Measurements from ENCODE around the gene VAC14.

Gene VAC14

GRCh38 chr16:70725024-70725911 is 75.7 kb downstream of the VAC14 start:
- no peaks in the 10 kb centered on the region for H3K4me1 ChIP-seq (ENCODE audit: control insufficient read depth, insufficient read depth, low read length)
- no peak overlapping the region for H3K27ac ChIP-seq (ENCODE audit: extremely low read depth, low read depth, low read length)
- H3K4me3 ChIP-seq (ENCODE audit: low read depth, low read length), result no peak overlapping the region
- no peaks in the 10 kb centered on the region for H3K9me3 ChIP-seq (ENCODE audit: control insufficient read depth, insufficient read depth, low read depth, low read length)
- peaks cover 0 to 9% of the 10 kb centered on the region in 2 experiments; a peak in 1 of 3 replicates for H3K36me3 ChIP-seq (ENCODE audit: control insufficient read depth in 2 of 2, insufficient read depth in 1 of 2, low read length in 2 of 2)
- ChIA-PET POLR2A (no interaction called here), CTCF (interaction anchor here (0.6 kb wide), 2 partner anchors 10 to 561 kb away, joined by 3 to 4 read pairs; no protein-coding TSS in a partner anchor)
- TF ChIP-seq ZNF692 (tag by site-specific recombination; IDR thresholded peaks at IDR 0.05), result 0 out of 2 replicates have a peak, but pooled peaks have one; percentile 26
- TF ChIP-seq ZNF529 (tag by site-specific recombination; IDR thresholded peaks at IDR 0.05; ENCODE audit: insufficient replicate concordance), result no peak
- TF ChIP-seq ZBTB10 (tag by site-specific recombination; IDR thresholded peaks at IDR 0.05), result no peak
- no peak for TF ChIP-seq ZIC2 (tag by site-specific recombination; IDR thresholded peaks at IDR 0.05)
- no peak for TF ChIP-seq ZNF398 (tag by site-specific recombination; IDR thresholded peaks at IDR 0.05)
- no peak for TF ChIP-seq MEIS1 (CRISPR knock-in tag; IDR thresholded peaks at IDR 0.05; ENCODE audit: borderline replicate concordance)

GRCh38 chr16:70724146-70725023 is 76.6 kb downstream of the VAC14 start:
- Histone ChIP-seq H3K27ac (ENCODE audit: extremely low read depth, low read depth, low read length) (no peak overlapping the region), H3K36me3 (ENCODE audit: control insufficient read depth in 2 of 2, insufficient read depth in 1 of 2, low read length in 2 of 2) (peaks cover 0 to 13% of the 10 kb centered on the region in 2 experiments; a peak in 1 of 3 replicates), H3K4me1 (ENCODE audit: control insufficient read depth, insufficient read depth, low read length) (no peaks in the 10 kb centered on the region), H3K4me3 (ENCODE audit: low read depth, low read length) (no peak overlapping the region), H3K9me3 (ENCODE audit: control insufficient read depth, insufficient read depth, low read depth, low read length) (no peaks in the 10 kb centered on the region)
- no peak for TF ChIP-seq PRDM1 (tag by site-specific recombination; IDR thresholded peaks at IDR 0.05)
- no peak for TF ChIP-seq ZNF433 (tag by site-specific recombination; IDR thresholded peaks at IDR 0.05; ENCODE audit: low read depth)
- no peak for TF ChIP-seq MYNN (tag by site-specific recombination; IDR thresholded peaks at IDR 0.05; ENCODE audit: borderline replicate concordance)
- no peak for TF ChIP-seq ZNF488 (tag by site-specific recombination; IDR thresholded peaks at IDR 0.05)
- TF ChIP-seq ZNF585B (tag by site-specific recombination; IDR thresholded peaks at IDR 0.05), result no peak
- no peak for TF ChIP-seq ZNF10 (tag by site-specific recombination; IDR thresholded peaks at IDR 0.05)
- TF ChIP-seq ZNF274 (IDR thresholded peaks at IDR 0.05; ENCODE audit: low read length), result no peak
- TF ChIP-seq ZNF274 (tag by site-specific recombination; IDR thresholded peaks at IDR 0.05; ENCODE audit: borderline replicate concordance), result no peak
- no peak for TF ChIP-seq ZNF768 (tag by site-specific recombination; IDR thresholded peaks at IDR 0.05)
- TF ChIP-seq ZNF366 (tag by site-specific recombination; conservative IDR thresholded peaks at IDR 0.05), result no peak
- no peak for TF ChIP-seq ZXDB (tag by site-specific recombination; IDR thresholded peaks at IDR 0.05)
- no peak for TF ChIP-seq ZNF24 (tag by site-specific recombination; IDR thresholded peaks at IDR 0.05)
- no peak for TF ChIP-seq ZNF394 (tag by site-specific recombination; IDR thresholded peaks at IDR 0.05; ENCODE audit: borderline replicate concordance)
- no peak for TF ChIP-seq ZNF747 (tag by site-specific recombination; IDR thresholded peaks at IDR 0.05)
- no peak for TF ChIP-seq MEIS1 (CRISPR knock-in tag; IDR thresholded peaks at IDR 0.05; ENCODE audit: borderline replicate concordance)
- TF ChIP-seq ZNF785 (tag by site-specific recombination; IDR thresholded peaks at IDR 0.05), result no peak
- POLR2A ChIA-PET, result no interaction called here
- CTCF ChIA-PET, result interaction anchor here (0.6 kb wide), 1 partner anchor 10 kb away, joined by 3 read pairs; no protein-coding TSS in a partner anchor

Data from HEK293 (cell line).